GM12891 (cell line): ENCODE measurements around the gene DCP1B.

Experiments used
- POLR2A ChIP-seq: IDR thresholded peaks from 2 replicates; pipeline ENCODE4 v1.6.1; 2011; ENCODE audit warnings: low read depth, low read length, control low read depth
- POLR2AphosphoS5 ChIP-seq: IDR thresholded peaks from 2 replicates; pipeline ENCODE4 v1.6.1; 2011; ENCODE audit warnings: low read depth, low read length, control low read depth
- SPI1 ChIP-seq: IDR thresholded peaks from 2 replicates; pipeline ENCODE4 v1.6.1; 2011; ENCODE audit warnings: low read depth, low read length, control low read depth
- TAF1 ChIP-seq: IDR thresholded peaks from 2 replicates; pipeline ENCODE4 v1.6.1; 2011; ENCODE audit warnings: low read depth, low read length, control low read depth

DNA sequence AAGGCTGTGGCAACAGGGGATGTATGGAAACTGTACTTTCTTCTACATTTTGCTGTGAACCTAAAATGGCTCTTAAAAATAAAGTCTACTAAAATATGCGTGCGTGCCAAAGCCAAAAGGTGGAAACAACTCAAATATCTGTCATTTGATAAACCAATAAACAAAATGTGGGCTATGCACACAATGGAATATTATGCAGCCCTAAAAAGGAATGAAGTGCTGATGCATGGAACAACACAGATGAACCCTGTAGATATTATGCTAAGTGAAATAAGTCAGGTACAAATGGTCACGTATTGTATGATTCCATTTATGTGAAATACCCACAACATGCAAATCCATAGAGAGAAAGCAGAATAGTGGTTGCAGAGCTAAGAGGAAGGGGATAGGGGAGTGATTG is 93.8 kb downstream of the DCP1B start:
- TF ChIP-seq POLR2A (no peak), POLR2AphosphoS5 (no peak), SPI1 (no peak), TAF1 (no peak)
